Astrocyte (in vitro differentiated cells and primary cell): ENCODE results near the gene ERC1.

Experiments
- EZH2 ChIP-seq: IDR thresholded peaks from 2 replicates; pipeline ENCODE4 v1.6.1; 2012; ENCODE audit warnings: mild to moderate bottlenecking, low read length, inconsistent platforms; ENCODE audit not compliant: insufficient read depth
- TF ChIP-seq, protein P1 (sequence below): IDR thresholded peaks from 2 replicates; pipeline ENCODE4 v1.5.1; 2011; ENCODE audit warnings: low read depth, mild to moderate bottlenecking, inconsistent platforms, low read length, moderate library complexity; ENCODE audit not compliant: insufficient read depth

DNA sequence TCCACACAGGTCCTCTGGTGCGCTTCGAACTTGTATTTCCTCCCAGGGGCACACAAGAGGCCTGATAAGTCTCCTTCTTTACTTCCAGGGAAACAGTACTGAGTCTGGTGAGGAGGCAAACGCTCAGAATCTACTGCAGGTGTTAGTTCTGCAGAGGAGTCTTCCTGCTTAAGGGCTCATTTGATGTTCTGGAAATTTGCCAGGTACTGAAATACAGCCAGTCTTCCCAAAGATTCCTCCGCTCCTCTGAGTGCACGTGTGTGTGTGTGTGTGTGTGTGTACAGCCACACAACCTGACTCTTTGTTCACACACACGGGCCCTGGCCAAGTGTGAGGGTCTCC is 511.3 kb downstream of the ERC1 start:
- TF ChIP-seq, protein P1, sequence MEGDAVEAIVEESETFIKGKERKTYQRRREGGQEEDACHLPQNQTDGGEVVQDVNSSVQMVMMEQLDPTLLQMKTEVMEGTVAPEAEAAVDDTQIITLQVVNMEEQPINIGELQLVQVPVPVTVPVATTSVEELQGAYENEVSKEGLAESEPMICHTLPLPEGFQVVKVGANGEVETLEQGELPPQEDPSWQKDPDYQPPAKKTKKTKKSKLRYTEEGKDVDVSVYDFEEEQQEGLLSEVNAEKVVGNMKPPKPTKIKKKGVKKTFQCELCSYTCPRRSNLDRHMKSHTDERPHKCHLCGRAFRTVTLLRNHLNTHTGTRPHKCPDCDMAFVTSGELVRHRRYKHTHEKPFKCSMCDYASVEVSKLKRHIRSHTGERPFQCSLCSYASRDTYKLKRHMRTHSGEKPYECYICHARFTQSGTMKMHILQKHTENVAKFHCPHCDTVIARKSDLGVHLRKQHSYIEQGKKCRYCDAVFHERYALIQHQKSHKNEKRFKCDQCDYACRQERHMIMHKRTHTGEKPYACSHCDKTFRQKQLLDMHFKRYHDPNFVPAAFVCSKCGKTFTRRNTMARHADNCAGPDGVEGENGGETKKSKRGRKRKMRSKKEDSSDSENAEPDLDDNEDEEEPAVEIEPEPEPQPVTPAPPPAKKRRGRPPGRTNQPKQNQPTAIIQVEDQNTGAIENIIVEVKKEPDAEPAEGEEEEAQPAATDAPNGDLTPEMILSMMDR, result no peak
- no peak for TF ChIP-seq EZH2
